ENCODE results near the gene ZNF552.
A peak's percentile ranks its signal among the peaks of the same experiment; 100 is the strongest.

Gene ZNF552

DNA sequence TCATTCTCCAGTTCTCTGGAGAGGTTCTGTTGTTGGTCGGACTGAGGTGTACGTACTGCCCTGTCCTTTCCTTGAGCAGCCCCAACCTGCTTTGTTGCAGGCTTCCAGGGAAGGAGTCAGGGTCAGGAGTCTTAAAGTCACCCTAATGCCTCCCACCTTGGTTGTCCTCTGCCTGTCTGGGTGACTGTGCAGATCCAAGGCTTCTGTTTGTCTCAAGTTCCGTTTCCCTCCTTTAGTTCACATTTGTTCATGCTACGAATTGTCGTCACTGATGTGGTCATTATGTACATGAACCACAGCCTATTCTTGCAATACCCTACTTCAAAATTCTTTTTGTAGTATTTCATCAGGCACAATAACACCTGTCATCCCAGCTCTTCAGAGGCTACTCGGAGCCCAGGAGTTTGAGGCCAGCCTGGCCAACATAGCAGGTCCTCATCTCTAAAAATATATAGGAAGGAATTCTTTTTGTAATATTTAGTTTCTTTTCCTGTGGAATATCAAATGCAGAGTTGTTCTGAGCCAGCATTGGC lies 37.9 kb downstream of the ZNF552 start:
- no peak for DNase-seq (ENCODE audit: low read depth in 2 of 2)

DNA sequence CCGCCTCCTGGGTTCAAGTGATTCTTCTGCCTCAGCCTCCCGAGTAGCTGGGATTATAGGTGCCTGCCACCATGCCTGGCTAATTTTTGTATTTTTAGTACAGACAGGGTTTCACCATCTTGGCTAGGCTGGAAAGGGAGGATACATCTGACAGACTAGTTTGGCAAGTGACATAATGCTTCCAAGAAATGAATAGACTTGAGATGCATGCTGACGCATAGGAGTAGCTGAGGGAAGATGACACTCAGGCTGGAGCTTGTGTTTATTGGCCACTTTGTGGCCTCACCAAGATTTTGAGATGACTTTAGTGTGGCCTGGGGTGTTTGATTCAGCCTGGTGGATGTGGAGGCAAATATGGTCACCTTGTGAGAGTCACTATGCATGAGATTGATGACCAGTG lies 41.2 kb downstream of the ZNF552 start:
- DNase-seq (ENCODE audit: low read depth in 2 of 2): no peak

DNA sequence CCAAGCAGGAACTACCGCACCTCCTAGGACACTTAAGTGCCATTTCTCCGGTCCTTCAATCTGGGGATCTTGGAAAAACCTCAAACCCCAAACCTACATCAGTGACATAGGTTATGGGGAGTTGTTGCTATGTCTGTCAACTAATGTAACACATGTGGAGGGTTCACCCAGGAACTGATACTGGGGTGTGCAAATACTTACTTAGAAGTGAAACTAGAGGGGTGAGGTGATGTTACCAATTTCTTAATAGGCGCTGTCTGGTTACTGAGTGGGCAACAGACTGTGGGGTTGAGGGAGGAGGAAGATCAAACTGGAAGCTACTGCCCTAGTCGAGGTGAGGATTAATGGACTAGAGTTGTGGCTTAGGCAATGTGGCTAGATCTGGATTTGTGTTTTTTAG lies 43.3 kb downstream of the ZNF552 start:
- no peak for DNase-seq (ENCODE audit: low read depth in 2 of 2)

DNA sequence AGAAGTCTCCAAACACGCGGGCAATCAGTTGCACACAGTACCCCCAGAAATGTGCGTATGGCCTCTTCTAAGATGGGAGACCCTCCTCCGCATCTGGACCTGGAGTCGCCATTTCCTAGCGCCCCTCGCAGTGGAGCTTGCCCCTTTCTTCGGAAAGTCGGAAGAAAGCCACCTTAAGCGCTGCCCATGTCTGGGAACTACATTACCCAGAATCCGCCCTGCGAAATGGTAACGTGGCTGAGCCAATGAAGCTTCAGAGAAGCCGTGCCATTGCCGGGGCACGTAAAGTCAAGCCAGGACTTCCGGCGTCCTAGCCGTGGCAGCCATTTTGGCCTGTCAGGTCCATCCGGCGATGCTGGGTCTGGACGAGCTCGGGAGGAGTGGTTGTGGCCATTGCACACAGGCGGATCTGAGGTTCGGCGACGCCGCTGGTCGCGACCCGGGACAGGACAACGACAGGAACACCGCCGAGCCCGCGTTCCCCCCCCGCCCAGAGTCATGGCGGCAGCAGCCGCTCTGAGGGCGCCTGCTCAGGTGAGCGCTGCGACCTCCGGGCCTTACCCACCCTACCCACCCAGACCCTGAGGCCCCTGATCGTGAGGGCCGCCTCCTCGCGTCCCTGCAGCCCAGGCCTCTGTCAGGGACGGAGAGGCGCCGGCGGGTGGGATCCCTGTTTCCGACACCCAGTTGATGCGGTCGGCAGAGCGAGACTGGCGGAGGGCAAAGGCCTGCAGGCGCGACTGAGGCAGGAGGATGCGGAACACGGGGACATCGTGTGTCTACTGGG lies 45.2 kb downstream of the ZNF552 start, which contains the start of gene ZNF586:
Gene ZNF586 (plus strand): TSS at position 332 of the 787 bp plus-strand sequence. CDS start 167 bp downstream, at position 499.
- DNase-seq (ENCODE audit: low read depth in 2 of 2): peak; percentile 75 to 82

DNA sequence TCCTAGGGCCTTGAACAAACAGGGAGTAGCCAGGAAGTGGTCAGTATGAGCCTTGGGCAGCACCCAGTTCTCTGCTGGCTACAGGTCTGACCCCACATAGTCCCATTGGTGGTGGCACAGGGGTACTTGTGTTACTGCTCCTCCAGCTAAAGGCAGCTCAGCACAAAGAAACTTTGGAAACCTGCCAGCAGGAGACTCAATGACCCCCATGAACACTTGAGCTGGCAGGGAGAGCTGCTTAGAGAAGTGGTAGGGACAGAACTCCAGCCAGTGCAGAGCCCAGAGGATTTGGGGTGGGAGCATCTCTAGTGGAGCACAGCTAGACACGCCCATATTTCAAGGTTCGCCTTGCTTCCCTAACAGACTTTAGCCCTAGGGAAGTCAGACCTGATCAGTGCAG lies 55.6 kb downstream of the ZNF552 start:
- no peak for DNase-seq (ENCODE audit: low read depth in 2 of 2)

DNA sequence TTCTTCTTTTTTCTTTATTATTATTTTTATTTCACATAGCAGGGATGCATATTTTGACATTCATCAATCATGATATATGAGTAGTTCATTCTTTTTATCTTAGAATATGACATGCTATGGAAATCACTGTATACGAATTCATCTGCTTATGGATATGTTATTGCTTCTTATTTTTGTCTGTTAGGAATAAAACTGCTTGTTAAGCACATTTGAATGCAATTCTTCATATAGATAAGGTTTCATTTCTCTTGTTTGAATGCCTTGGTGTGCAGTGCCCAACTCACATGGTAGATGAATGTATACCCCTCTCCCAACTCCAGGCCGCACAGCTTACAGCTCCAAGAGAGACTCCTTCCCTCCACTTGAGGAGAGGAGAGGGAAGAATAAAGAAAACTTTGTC lies 56.8 kb downstream of the ZNF552 start:
- DNase-seq (ENCODE audit: low read depth in 2 of 2): no peak
